AG20443 (cell line): ENCODE results near the gene OR8U1.
"Not testable (repeated sequence)": the region's sequence is repeated elsewhere in the genome, so short reads cannot be mapped to it uniquely, and the experiment has no call there.

Source experiments
- DNase-seq: peaks from one replicate; pipeline ENCODE4 v3.0.0; 2012; ENCODE audit warnings: low spot score, mixed read lengths

OR8U1 gene

GRCh38 chr11:56375324-56375723 is at the start of gene OR8U1:
TSS of gene OR8U1 (plus strand) at chr11:56375624. CDS start at chr11:56375624, 0 bp downstream.
- DNase-seq = no peak

GRCh38 chr11:56331861-56332491 is 43.4 kb upstream of the OR8U1 start:
- DNase-seq = no peak

- no peak for DNase-seq
These were observed 42.3 kb upstream of the OR8U1 start for GRCh38 chr11:56333156-56333555.

- DNase-seq = no peak
These were observed 35.1 kb upstream of the OR8U1 start for GRCh38 chr11:56340289-56340688.

GRCh38 chr11:56345739-56346138 is 29.7 kb upstream of the OR8U1 start, which contains the start of gene OR8K1:
TSS of gene OR8K1 (plus strand) at chr11:56346039. CDS start at chr11:56346039, 0 bp downstream.
- no peak for DNase-seq

- DNase-seq = no peak
These were observed 21.4 kb upstream of the OR8U1 start, which contains the start of gene OR8J1 for GRCh38 chr11:56353991-56354390. TSS of gene OR8J1 (plus strand) at chr11:56354291. CDS start at chr11:56360247, 5,956 bp downstream.

- DNase-seq = no peak
These were observed 4.7 kb downstream of the OR8U1 start for GRCh38 chr11:56380120-56380519.

- no peak for DNase-seq
These were observed 19.0 kb downstream of the OR8U1 start for GRCh38 chr11:56394381-56394780.

GRCh38 chr11:56396047-56396446 is 20.6 kb downstream of the OR8U1 start:
- no peak for DNase-seq

GRCh38 chr11:56401858-56402461 is 26.5 kb downstream of the OR8U1 start:
- not testable (repeated sequence) for DNase-seq

- DNase-seq = no peak
These were observed 29.0 kb downstream of the OR8U1 start for GRCh38 chr11:56404393-56404792.

GRCh38 chr11:56410801-56411200 is 35.4 kb downstream of the OR8U1 start:
- DNase-seq = no peak

GRCh38 chr11:56412396-56412795 is 37.0 kb downstream of the OR8U1 start, which contains the start of gene OR5AL1:
TSS of gene OR5AL1 (plus strand) at chr11:56412696.
- DNase-seq = no peak
